ENCODE data around the gene TMEM178B.

- TF ChIP-seq SMC3 (conservative IDR thresholded peaks at IDR 0.05; ENCODE audit: insufficient read depth, low read depth, low read length) (no peak), TBL1XR1 (IDR thresholded peaks at IDR 0.05; ENCODE audit: low read length in 2 of 2) (no peak), ILK (tag; IDR thresholded peaks at IDR 0.05; ENCODE audit: borderline replicate concordance, low read depth) (no peak), NR2F6 (CRISPR knock-in tag; IDR thresholded peaks at IDR 0.05) (no peak), GTF3C2 (IDR thresholded peaks at IDR 0.05; ENCODE audit: borderline replicate concordance, extremely low read depth, insufficient read length) (no peak), DNMT1 (IDR thresholded peaks at IDR 0.05) (no peak), RAD21 (CRISPR knock-in tag; conservative IDR thresholded peaks at IDR 0.05 in 1 of 2, IDR thresholded peaks at IDR 0.05 in 1 of 2) (no peak), SAP30 (IDR thresholded peaks at IDR 0.05; ENCODE audit: borderline replicate concordance, insufficient read depth, low read depth, low read length, poor library complexity, severe bottlenecking) (no peak), POLR2AphosphoS2 (IDR thresholded peaks at IDR 0.05; ENCODE audit: low read length) (no peak), POLR2A (conservative IDR thresholded peaks at IDR 0.05) (no peak), CEBPB (tag; IDR thresholded peaks at IDR 0.05) (no peak), EP300 (IDR thresholded peaks at IDR 0.05; ENCODE audit: low read length) (no peak)
- TF ChIP-seq, protein P1, sequence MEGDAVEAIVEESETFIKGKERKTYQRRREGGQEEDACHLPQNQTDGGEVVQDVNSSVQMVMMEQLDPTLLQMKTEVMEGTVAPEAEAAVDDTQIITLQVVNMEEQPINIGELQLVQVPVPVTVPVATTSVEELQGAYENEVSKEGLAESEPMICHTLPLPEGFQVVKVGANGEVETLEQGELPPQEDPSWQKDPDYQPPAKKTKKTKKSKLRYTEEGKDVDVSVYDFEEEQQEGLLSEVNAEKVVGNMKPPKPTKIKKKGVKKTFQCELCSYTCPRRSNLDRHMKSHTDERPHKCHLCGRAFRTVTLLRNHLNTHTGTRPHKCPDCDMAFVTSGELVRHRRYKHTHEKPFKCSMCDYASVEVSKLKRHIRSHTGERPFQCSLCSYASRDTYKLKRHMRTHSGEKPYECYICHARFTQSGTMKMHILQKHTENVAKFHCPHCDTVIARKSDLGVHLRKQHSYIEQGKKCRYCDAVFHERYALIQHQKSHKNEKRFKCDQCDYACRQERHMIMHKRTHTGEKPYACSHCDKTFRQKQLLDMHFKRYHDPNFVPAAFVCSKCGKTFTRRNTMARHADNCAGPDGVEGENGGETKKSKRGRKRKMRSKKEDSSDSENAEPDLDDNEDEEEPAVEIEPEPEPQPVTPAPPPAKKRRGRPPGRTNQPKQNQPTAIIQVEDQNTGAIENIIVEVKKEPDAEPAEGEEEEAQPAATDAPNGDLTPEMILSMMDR (IDR thresholded peaks at IDR 0.05 in 2 of 3, conservative IDR thresholded peaks at IDR 0.05 in 1 of 3; ENCODE audit: insufficient read depth in 2 of 3, low read depth in 1 of 3, low read length in 3 of 3) = no peak
These were observed 191.8 kb downstream of the TMEM178B start for GRCh38 chr7:141265668-141266067.
